Smooth muscle cell (in vitro differentiated cells): ENCODE results near the gene DNAJC11. TPM values are rescaled to one million over a fixed set of nuclear protein-coding genes. Genes with fewer than 3 reads are reported as not detected.

Experiments
- DNase-seq: peaks from one replicate; lab custom pipeline; 2025; ENCODE audit not compliant: unreplicated experiment; lab: John Stamatoyannopoulos, UW
- H2AFZ ChIP-seq: fragments of 200-600 bp; sonication (generic); 2 replicates; pipeline ENCODE4 v1.6.0; 2016; ENCODE audit warnings: antibody characterized with exemption, low read depth, mild to moderate bottlenecking
- H3F3A ChIP-seq: fragments of 200-600 bp; sonication (generic); 2 replicates; pipeline ENCODE4 v1.6.0; 2017; ENCODE audit warnings: antibody characterized with exemption, low read depth
- H3K27ac ChIP-seq: fragments of 200-600 bp; sonication (generic); 2 replicates; pipeline ENCODE4 v1.5.1; 2016; ENCODE audit warnings: low read depth, mild to moderate bottlenecking
- H3K27me3 ChIP-seq: fragments of 200-600 bp; sonication (generic); 2 replicates; pipeline ENCODE4 v1.6.1; 2016; ENCODE audit warnings: low read depth, mild to moderate bottlenecking
- H3K36me3 ChIP-seq: fragments of 200-600 bp; sonication (generic); 2 replicates; pipeline ENCODE4 v1.5.1; 2016; ENCODE audit warnings: low read depth
- H3K4me1 ChIP-seq: fragments of 200-600 bp; sonication (generic); 2 replicates; pipeline ENCODE4 v1.5.1; 2016; ENCODE audit warnings: low read depth
- H3K4me2 ChIP-seq: fragments of 200-600 bp; sonication (generic); 2 replicates; pipeline ENCODE4 v1.6.0; 2016; ENCODE audit warnings: mild to moderate bottlenecking
- H3K4me3 ChIP-seq: fragments of 200-600 bp; sonication (generic); 2 replicates; pipeline ENCODE4 v1.5.1; 2016; ENCODE audit warnings: mild to moderate bottlenecking
- H3K79me2 ChIP-seq: fragments of 200-600 bp; sonication (generic); 2 replicates; pipeline ENCODE4 v1.6.0; 2016; ENCODE audit warnings: low read depth, mild to moderate bottlenecking
- H3K9ac ChIP-seq: fragments of 200-600 bp; sonication (generic); 2 replicates; pipeline ENCODE4 v1.6.0; 2016; ENCODE audit warnings: low read depth
- H3K9me3 ChIP-seq: fragments of 200-600 bp; sonication (generic); replicated peaks from 2 replicates; pipeline ENCODE4 v1.5.1; 2016; ENCODE audit warnings: low read depth
- H4K20me1 ChIP-seq: fragments of 200-600 bp; sonication (generic); 2 replicates; pipeline ENCODE4 v1.6.0; 2016; ENCODE audit warnings: low read depth
- CTCF ChIP-seq: fragments of 200-600 bp; sonication (generic); IDR thresholded peaks from 2 replicates; pipeline ENCODE4 v1.5.1; 2017; ENCODE audit warnings: borderline replicate concordance, mild to moderate bottlenecking, antibody characterized with exemption; ENCODE audit not compliant: insufficient read depth, poor library complexity, severe bottlenecking
- WGBS: methylation state at CpG from one replicate; pipeline ENCODE4 v1.1.7; 2016; ENCODE audit warnings: low lambda C conversion rate; 5-methylcytosine and 5-hydroxymethylcytosine counted together
- polyA plus RNA-seq: library from polyadenylated mRNA; unstranded; fragments of >200 nt; fragmentation: Nextera tagmentation; extraction: Ambion mirVana; gene quantifications from 2 replicates; pipeline ENCODE4 v1.2.1, GENCODE V29; 2016
- total RNA-seq: library from RNA; depleted of rRNA; stranded (reverse); fragments of >200 nt; gene quantifications from 2 replicates; pipeline ENCODE4 v1.2.3, GENCODE V29; 2014

DNAJC11 gene
- total and polyA plus RNA-seq, 2 experiments from 2014 or later, result 25.5 to 35.7 TPM

GRCh38 chr1:6599141-6599975 lies 102.3 kb downstream of the DNAJC11 start:
- 90% methylated on average over 26 of the region's 31 CpGs for WGBS
- Histone ChIP-seq H4K20me1 (peaks cover 71% of the 10 kb centered on the region), H2AFZ (no peak overlapping the region), H3K9me3 (no peaks in the 10 kb centered on the region), H3K4me1 (peaks cover 23% of the 10 kb centered on the region), H3K79me2 (peaks cover 44% of the 10 kb centered on the region), H3K4me2 (no peak overlapping the region), H3F3A (peaks cover 14% of the 10 kb centered on the region), H3K4me3 (no peak overlapping the region), H3K36me3 (no peaks in the 10 kb centered on the region), H3K9ac (no peak overlapping the region), H3K27ac (no peak overlapping the region), H3K27me3 (no peaks in the 10 kb centered on the region)
- DNase-seq, result no peak
- no peak for TF ChIP-seq CTCF

- Histone ChIP-seq H3K79me2 (peaks cover 44% of the 10 kb centered on the region), H4K20me1 (peaks cover 83% of the 10 kb centered on the region), H3K27me3 (no peaks in the 10 kb centered on the region), H3F3A (no peaks in the 10 kb centered on the region), H3K4me1 (peaks cover 13% of the 10 kb centered on the region), H3K36me3 (no peaks in the 10 kb centered on the region), H2AFZ (no peak overlapping the region), H3K27ac (no peak overlapping the region), H3K4me2 (no peak overlapping the region), H3K9me3 (no peaks in the 10 kb centered on the region), H3K9ac (no peak overlapping the region), H3K4me3 (no peak overlapping the region)
- DNase-seq, result no peak
- no peak for TF ChIP-seq CTCF
- 90% methylated on average over 6 of the region's 6 CpGs for WGBS
These were observed 103.9 kb downstream of the DNAJC11 start for GRCh38 chr1:6597777-6598131.

- Histone ChIP-seq H3K27me3 (no peaks in the 10 kb centered on the region), H3K4me2 (no peak overlapping the region), H3K9me3 (no peaks in the 10 kb centered on the region), H3K4me1 (peaks cover 13% of the 10 kb centered on the region), H3K36me3 (no peaks in the 10 kb centered on the region), H3K27ac (no peak overlapping the region), H3K9ac (no peak overlapping the region), H3F3A (no peaks in the 10 kb centered on the region), H4K20me1 (peaks cover 81% of the 10 kb centered on the region), H3K4me3 (no peak overlapping the region), H2AFZ (no peak overlapping the region), H3K79me2 (peaks cover 44% of the 10 kb centered on the region)
- DNase-seq, result no peak
- no peak for TF ChIP-seq CTCF
- 74% methylated on average over 15 of the region's 15 CpGs for WGBS
These were observed 104.5 kb downstream of the DNAJC11 start for GRCh38 chr1:6596886-6597776.
